ENCODE data around the gene N4BP2L2. TPM values are rescaled to one million over a fixed set of nuclear protein-coding genes. Genes with fewer than 3 reads are reported as not detected.

The N4BP2L2 gene
- total and polyA plus RNA-seq, 9 of the 15 experiments (the other 6 are each of a cell fraction or from before 2014, with no cell fraction given): 33.9 to 76.4 (median 48.7) TPM

GRCh38 chr13:32407854-32408253 is 130.7 kb downstream of the N4BP2L2 start (continued):
- TF ChIP-seq EZH2 (IDR thresholded peaks at IDR 0.05; ENCODE audit: borderline replicate concordance, low read depth, low read length) (no peak), NR0B1 (IDR thresholded peaks at IDR 0.05; ENCODE audit: partially characterized antibody) (no peak), NFXL1 (CRISPR knock-in tag; IDR thresholded peaks at IDR 0.05) (no peak), MCM7 (IDR thresholded peaks at IDR 0.05) (no peak)

GRCh38 chr13:32403108-32403507 is 135.5 kb downstream of the N4BP2L2 start:
- no peak for DNase-seq (ENCODE audit: extremely low read depth in 1 of 4, low spot score in 3 of 4)
- H3K4me1 ChIP-seq (replicated peaks in 1 of 2; ENCODE audit: control insufficient read depth in 2 of 2, insufficient read depth in 2 of 2, low read length in 2 of 2): no peaks in the 10 kb centered on the region
- in situ Hi-C loops (cut with MboI): no loop called here
- no peaks in the 10 kb centered on the region for H3K27me3 ChIP-seq (ENCODE audit: control insufficient read depth in 2 of 2, insufficient read depth in 2 of 2, low read length in 2 of 2)
- no peaks in the 10 kb centered on the region for H4K20me1 ChIP-seq (replicated peaks; ENCODE audit: control insufficient read depth, insufficient read depth, low read length)
- no peak overlapping the region for H3K4me3 ChIP-seq
- no peaks in the 10 kb centered on the region for H3K79me2 ChIP-seq (ENCODE audit: control insufficient read depth, insufficient read depth, low read length)
- FAIRE-seq: no peak
- H3K9ac ChIP-seq (ENCODE audit: insufficient read depth in 1 of 2, low read depth in 2 of 2, low read length in 2 of 2): no peak overlapping the region
- intact Hi-C loops (cut with micrococcal nuclease): no loop called here
- H2AFZ ChIP-seq (ENCODE audit: low read depth, low read length): no peak overlapping the region
- H3K9me3 ChIP-seq (replicated peaks; ENCODE audit: control insufficient read depth, insufficient read depth, low read depth, low read length): no peaks in the 10 kb centered on the region
- no peaks in the 10 kb centered on the region for H3K9me1 ChIP-seq (ENCODE audit: control insufficient read depth, insufficient read depth, low read length)
- POLR2A ChIA-PET: no interaction called here
- no TSS peak for BruUV-seq (replicated peaks)
- H3K36me3 ChIP-seq (ENCODE audit: control insufficient read depth, insufficient read depth, low read length): peaks cover 11% of the 10 kb centered on the region; the same call in 1 of the 3 replicates
- no peak for ATAC-seq
- H3K27ac ChIP-seq (ENCODE audit: extremely low read depth, low read depth, low read length): no peak overlapping the region
- H3K4me2 ChIP-seq (ENCODE audit: insufficient read depth, low read length): no peak overlapping the region
- CTCF ChIA-PET (ENCODE audit: low intra/inter-chr PET ratio): no interaction called here
- 63% methylated on average over 4 of the region's 4 CpGs for WGBS (ENCODE audit: insufficient coverage, low coverage, missing lambda C conversion rate)
- TF ChIP-seq CCNT2 (IDR thresholded peaks at IDR 0.05; ENCODE audit: borderline replicate concordance, extremely low read depth, insufficient read length, low read depth, low read length) (no peak), ARID2 (IDR thresholded peaks at IDR 0.05) (no peak), HCFC1 (IDR thresholded peaks at IDR 0.05; ENCODE audit: low read depth, low read length) (no peak), SPI1 (IDR thresholded peaks at IDR 0.05; ENCODE audit: borderline replicate concordance, low read depth, low read length) (no peak), NCOA6 (IDR thresholded peaks at IDR 0.05) (no peak), RBFOX2 (IDR thresholded peaks at IDR 0.05; ENCODE audit: low read depth, low read length) (no peak), CHCHD3 (CRISPR knock-in tag; IDR thresholded peaks at IDR 0.05) (no peak), ZNF586 (CRISPR knock-in tag; conservative IDR thresholded peaks at IDR 0.05) (no peak), PHF8 (IDR thresholded peaks at IDR 0.05; ENCODE audit: borderline replicate concordance, low read length) (no peak), ZBTB49 (CRISPR knock-in tag; IDR thresholded peaks at IDR 0.05; ENCODE audit: borderline replicate concordance) (no peak), TFAP4 (CRISPR knock-in tag; IDR thresholded peaks at IDR 0.05; ENCODE audit: borderline replicate concordance) (no peak), ZNF280A (IDR thresholded peaks at IDR 0.05; ENCODE audit: low read depth, partially characterized antibody) (no peak), ATF7 (IDR thresholded peaks at IDR 0.05) (no peak)
